ENCODE results near the gene ARHGAP8. TPM values are rescaled to one million over a fixed set of nuclear protein-coding genes. Genes with fewer than 3 reads are reported as not detected.

The ARHGAP8 gene
- total and polyA plus RNA-seq, 2 experiments from 2014 or later, result 24.0 to 50.4 TPM

DNA sequence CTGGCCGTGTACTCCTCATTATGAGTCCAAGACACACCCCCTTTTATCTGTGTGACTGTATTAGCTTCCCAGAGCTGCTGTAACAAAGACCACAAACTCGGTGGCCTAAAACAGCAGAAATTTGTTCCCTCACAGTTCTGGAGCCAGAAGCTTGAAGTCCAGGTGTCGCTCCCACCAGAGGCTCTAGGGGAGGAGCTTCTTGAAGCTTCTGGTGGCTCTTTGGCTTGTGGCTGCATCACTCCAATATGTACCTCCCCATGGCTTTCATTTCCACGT lies 47.4 kb upstream of the ARHGAP8 start:
- H3K36me3 ChIP-seq (replicated peaks; ENCODE audit: insufficient read depth, low read depth), result no peaks in the 10 kb centered on the region
- H3K9me2 ChIP-seq (replicated peaks; ENCODE audit: insufficient read depth), result no peaks in the 10 kb centered on the region
- H3K27me3 ChIP-seq, result no peaks in the 10 kb centered on the region
- no peak overlapping the region for H3K4me2 ChIP-seq
- peaks cover 75% of the 10 kb centered on the region for H3K79me2 ChIP-seq
- no peak overlapping the region for H3K27ac ChIP-seq
- no peak overlapping the region for H3K4me3 ChIP-seq
- WGBS (ENCODE audit: low lambda C conversion rate, missing lambda C conversion rate), result 81% methylated on average over 4 of the region's 4 CpGs
- no peaks in the 10 kb centered on the region for H3K9me3 ChIP-seq (ENCODE audit: low read depth)
- TF ChIP-seq, protein P1, sequence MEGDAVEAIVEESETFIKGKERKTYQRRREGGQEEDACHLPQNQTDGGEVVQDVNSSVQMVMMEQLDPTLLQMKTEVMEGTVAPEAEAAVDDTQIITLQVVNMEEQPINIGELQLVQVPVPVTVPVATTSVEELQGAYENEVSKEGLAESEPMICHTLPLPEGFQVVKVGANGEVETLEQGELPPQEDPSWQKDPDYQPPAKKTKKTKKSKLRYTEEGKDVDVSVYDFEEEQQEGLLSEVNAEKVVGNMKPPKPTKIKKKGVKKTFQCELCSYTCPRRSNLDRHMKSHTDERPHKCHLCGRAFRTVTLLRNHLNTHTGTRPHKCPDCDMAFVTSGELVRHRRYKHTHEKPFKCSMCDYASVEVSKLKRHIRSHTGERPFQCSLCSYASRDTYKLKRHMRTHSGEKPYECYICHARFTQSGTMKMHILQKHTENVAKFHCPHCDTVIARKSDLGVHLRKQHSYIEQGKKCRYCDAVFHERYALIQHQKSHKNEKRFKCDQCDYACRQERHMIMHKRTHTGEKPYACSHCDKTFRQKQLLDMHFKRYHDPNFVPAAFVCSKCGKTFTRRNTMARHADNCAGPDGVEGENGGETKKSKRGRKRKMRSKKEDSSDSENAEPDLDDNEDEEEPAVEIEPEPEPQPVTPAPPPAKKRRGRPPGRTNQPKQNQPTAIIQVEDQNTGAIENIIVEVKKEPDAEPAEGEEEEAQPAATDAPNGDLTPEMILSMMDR (IDR thresholded peaks at IDR 0.05; ENCODE audit: poor library complexity), result no peak
- TF ChIP-seq EZH2phosphoT487 (IDR thresholded peaks at IDR 0.05; ENCODE audit: low read depth, severe bottlenecking, unreplicated experiment) (no peak), EZH2 (IDR thresholded peaks at IDR 0.05; ENCODE audit: borderline replicate concordance) (no peak)
- H4K20me1 ChIP-seq (ENCODE audit: insufficient read depth, poor library complexity, severe bottlenecking), result peaks cover 59% of the 10 kb centered on the region
- peaks cover 37% of the 10 kb centered on the region for H3K4me1 ChIP-seq (ENCODE audit: insufficient read depth)
- DNase-seq (ENCODE audit: low spot score), result no peak
- H2AFZ ChIP-seq, result no peak overlapping the region

DNA sequence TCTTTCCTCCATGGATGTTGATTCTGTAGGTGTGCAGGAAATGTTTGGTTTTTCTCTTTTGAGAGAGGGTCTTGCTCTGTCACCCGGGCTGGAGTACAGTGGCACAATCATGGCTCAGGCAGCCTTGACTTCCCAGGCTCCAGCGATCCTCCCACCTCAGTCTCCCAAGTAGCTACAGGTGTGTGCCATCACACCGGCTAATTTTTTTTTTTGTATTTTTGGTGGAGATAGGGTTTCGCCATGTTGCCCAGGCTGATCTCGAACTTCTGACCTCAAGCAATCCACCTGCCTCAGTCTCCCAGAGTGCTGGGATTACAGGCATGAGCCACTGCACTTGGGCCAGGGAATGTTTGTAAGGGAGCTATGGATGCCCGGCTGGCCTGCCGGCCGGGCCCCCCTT lies 45.9 kb upstream of the ARHGAP8 start:
- H3K27ac ChIP-seq, result no peak overlapping the region
- WGBS (ENCODE audit: low lambda C conversion rate, missing lambda C conversion rate), result 86% methylated on average over 8 of the region's 8 CpGs

DNA sequence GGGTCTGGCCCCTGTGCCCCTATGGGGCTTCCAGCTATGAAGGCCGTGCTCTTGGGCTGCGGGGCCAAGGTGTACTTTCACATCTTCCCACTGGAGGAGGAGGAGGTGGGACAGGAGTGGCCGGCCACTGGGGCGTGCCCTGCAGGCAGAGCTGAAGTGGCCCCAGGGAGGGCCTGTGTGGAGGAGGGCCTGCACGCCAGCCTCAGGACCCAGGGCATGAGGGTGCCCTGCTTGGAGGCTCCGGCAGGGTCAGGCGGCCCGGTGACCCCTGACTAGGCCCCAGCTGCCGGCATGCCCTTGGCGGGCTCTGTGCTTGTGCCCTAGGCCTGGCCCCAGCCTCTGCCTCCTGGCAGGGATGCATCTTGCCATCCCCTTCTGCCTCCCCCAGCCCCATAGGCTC lies 45.2 kb upstream of the ARHGAP8 start:
- DNase-seq (ENCODE audit: low spot score), result no peak
- peaks cover 80% of the 10 kb centered on the region for H4K20me1 ChIP-seq (ENCODE audit: insufficient read depth, poor library complexity, severe bottlenecking)

More for the DNA sequence above, 45.9 kb upstream of the ARHGAP8 start:
- Histone ChIP-seq H3K9me3 (ENCODE audit: low read depth) (no peaks in the 10 kb centered on the region), H2AFZ (no peak overlapping the region), H4K20me1 (ENCODE audit: insufficient read depth, poor library complexity, severe bottlenecking) (peaks cover 73% of the 10 kb centered on the region), H3K4me2 (no peak overlapping the region), H3K9me2 (replicated peaks; ENCODE audit: insufficient read depth) (no peaks in the 10 kb centered on the region), H3K4me1 (ENCODE audit: insufficient read depth) (peaks cover 47% of the 10 kb centered on the region), H3K27me3 (no peaks in the 10 kb centered on the region), H3K36me3 (replicated peaks; ENCODE audit: insufficient read depth, low read depth) (no peaks in the 10 kb centered on the region), H3K4me3 (no peak overlapping the region), H3K79me2 (peaks cover 84% of the 10 kb centered on the region)
- TF ChIP-seq, protein P1 (IDR thresholded peaks at IDR 0.05; ENCODE audit: poor library complexity), result no peak
- TF ChIP-seq EZH2 (IDR thresholded peaks at IDR 0.05; ENCODE audit: borderline replicate concordance) (no peak), EZH2phosphoT487 (IDR thresholded peaks at IDR 0.05; ENCODE audit: low read depth, severe bottlenecking, unreplicated experiment) (no peak)
- no peak for DNase-seq (ENCODE audit: low spot score)

More for the DNA sequence above, 45.2 kb upstream of the ARHGAP8 start:
- no peak overlapping the region for H3K4me3 ChIP-seq
- H3K4me1 ChIP-seq (ENCODE audit: insufficient read depth), result peaks cover 46% of the 10 kb centered on the region
- H3K36me3 ChIP-seq (replicated peaks; ENCODE audit: insufficient read depth, low read depth), result no peaks in the 10 kb centered on the region
- WGBS (ENCODE audit: low lambda C conversion rate, missing lambda C conversion rate), result 84% methylated on average over 10 of the region's 10 CpGs
- H3K4me2 ChIP-seq, result no peak overlapping the region
- no peaks in the 10 kb centered on the region for H3K9me2 ChIP-seq (replicated peaks; ENCODE audit: insufficient read depth)
- no peaks in the 10 kb centered on the region for H3K9me3 ChIP-seq (ENCODE audit: low read depth)
- H3K79me2 ChIP-seq, result peaks cover 90% of the 10 kb centered on the region
- H3K27me3 ChIP-seq, result no peaks in the 10 kb centered on the region
- H3K27ac ChIP-seq, result no peak overlapping the region
- H2AFZ ChIP-seq, result no peak overlapping the region
- no peak for TF ChIP-seq EZH2 (IDR thresholded peaks at IDR 0.05; ENCODE audit: borderline replicate concordance)
- TF ChIP-seq EZH2phosphoT487 (IDR thresholded peaks at IDR 0.05; ENCODE audit: low read depth, severe bottlenecking, unreplicated experiment), result no peak
- TF ChIP-seq, protein P1 (IDR thresholded peaks at IDR 0.05; ENCODE audit: poor library complexity), result no peak

Data from hepatocyte (in vitro differentiated cells).